Astrocyte of the cerebellum (primary cell): ENCODE measurements around the gene NBL1.
"Not testable (repeated sequence)": the region's sequence is repeated elsewhere in the genome, so short reads cannot be mapped to it uniquely, and the experiment has no call there.

Experiments used
- DNase-seq: peaks from one replicate; pipeline ENCODE4 v3.0.0-alpha.2; 2011; ENCODE audit warnings: low read depth
- H3K4me3 ChIP-seq: 2 replicates; pipeline ENCODE4 v1.5.1; 2011; ENCODE audit warnings: mild to moderate bottlenecking, low read depth, low read length, moderate library complexity
- in situ Hi-C: cut with HindIII; loops from 2 replicates; pipeline ENCODE4 v1.10.0; 2017; ENCODE audit warnings: low sequenced_read_pairs
- TF ChIP-seq, protein P1 (sequence below): IDR thresholded peaks from 2 replicates; pipeline ENCODE4 v1.5.1; 2012; ENCODE audit warnings: low read length, low read depth, moderate library complexity, mild to moderate bottlenecking; ENCODE audit errors: missing control alignments

The NBL1 gene

DNA sequence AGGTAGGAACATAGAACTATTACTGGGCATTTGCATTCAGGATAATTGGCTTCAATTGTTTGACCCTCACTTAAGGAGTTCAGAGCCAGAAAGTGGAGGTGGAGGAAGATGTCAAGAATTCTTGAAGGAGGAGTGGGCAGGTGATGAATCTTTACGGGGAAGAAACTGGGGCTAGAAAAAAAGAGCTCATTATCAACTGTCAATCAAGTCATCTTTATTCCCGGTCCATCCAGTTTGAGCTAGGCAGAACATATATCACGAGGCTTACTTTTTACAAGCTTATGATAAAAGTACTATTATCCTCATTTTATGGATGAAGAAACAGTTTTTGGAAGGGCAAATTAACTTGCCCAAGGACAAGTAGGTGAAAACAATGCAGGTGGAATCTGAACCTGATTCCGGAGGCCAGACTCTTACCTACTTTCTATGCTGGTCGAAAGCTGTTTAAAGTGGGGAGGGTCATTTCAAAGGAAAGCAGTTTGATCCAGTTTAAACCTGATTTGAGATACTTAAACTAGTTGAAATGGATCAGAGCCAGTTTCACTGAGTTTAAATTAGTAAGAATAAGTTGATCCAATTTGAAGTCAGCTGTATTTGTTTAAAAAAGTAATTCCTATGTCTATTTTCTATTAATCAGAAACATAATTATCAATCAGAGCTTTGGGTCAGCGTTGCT lies 13.3 kb upstream of the NBL1 start:
- DNase-seq, result no peak
- TF ChIP-seq, protein P1, sequence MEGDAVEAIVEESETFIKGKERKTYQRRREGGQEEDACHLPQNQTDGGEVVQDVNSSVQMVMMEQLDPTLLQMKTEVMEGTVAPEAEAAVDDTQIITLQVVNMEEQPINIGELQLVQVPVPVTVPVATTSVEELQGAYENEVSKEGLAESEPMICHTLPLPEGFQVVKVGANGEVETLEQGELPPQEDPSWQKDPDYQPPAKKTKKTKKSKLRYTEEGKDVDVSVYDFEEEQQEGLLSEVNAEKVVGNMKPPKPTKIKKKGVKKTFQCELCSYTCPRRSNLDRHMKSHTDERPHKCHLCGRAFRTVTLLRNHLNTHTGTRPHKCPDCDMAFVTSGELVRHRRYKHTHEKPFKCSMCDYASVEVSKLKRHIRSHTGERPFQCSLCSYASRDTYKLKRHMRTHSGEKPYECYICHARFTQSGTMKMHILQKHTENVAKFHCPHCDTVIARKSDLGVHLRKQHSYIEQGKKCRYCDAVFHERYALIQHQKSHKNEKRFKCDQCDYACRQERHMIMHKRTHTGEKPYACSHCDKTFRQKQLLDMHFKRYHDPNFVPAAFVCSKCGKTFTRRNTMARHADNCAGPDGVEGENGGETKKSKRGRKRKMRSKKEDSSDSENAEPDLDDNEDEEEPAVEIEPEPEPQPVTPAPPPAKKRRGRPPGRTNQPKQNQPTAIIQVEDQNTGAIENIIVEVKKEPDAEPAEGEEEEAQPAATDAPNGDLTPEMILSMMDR, result no peak
- in situ Hi-C loops, result loop anchor here (10.0 kb wide), 1 partner anchor 146 kb away; the partner anchor contains the start of gene CAPZB
- no peak overlapping the region for H3K4me3 ChIP-seq

DNA sequence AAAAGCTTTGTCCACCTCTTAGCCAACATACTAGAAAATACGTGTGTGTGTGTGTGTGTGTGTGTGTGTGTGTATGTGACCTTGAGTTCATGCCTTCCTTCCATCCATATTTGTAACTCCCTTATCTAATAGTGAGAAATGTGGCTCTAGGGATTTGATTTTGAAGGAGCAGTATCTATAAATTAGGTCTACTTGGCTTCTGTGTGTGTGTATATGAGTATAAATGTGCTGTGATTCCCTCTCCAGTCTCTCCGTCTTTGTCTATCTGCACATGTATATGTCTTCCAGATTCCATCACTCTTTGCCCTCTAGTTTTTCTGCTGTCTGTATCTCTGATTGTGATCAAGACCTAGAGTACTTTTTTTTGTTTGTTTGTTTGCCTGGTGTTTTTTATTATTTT lies 11.9 kb upstream of the NBL1 start:
- no peak overlapping the region for H3K4me3 ChIP-seq
- in situ Hi-C loops, result loop anchor here (10.0 kb wide), 1 partner anchor 147 kb away; the partner anchor contains the start of gene CAPZB
- no peak for DNase-seq
- TF ChIP-seq, protein P1, result no peak

DNA sequence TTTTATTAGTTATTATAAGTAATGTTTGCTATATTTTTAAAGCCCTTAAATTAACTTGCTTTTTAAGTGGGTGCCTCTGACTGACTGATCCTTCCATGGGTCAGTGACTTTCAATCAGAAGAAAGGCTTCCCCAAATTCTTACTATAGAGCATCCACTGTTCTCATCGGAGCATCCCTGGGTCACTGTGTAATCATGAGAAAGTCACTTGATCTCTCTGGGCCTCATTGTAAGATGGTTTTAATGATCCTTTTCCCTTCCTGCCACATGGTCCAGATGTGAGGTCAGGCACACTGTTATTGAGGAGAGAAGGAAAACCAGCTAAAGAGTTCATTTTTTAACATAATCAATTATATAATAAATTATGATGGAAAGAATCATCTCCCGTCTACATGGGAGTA lies 11.0 kb upstream of the NBL1 start:
- no peak for DNase-seq
- H3K4me3 ChIP-seq, result no peak overlapping the region
- TF ChIP-seq, protein P1, result no peak
- in situ Hi-C loops, result loop anchor here (10.0 kb wide), 1 partner anchor 148 kb away; the partner anchor contains the start of gene CAPZB

DNA sequence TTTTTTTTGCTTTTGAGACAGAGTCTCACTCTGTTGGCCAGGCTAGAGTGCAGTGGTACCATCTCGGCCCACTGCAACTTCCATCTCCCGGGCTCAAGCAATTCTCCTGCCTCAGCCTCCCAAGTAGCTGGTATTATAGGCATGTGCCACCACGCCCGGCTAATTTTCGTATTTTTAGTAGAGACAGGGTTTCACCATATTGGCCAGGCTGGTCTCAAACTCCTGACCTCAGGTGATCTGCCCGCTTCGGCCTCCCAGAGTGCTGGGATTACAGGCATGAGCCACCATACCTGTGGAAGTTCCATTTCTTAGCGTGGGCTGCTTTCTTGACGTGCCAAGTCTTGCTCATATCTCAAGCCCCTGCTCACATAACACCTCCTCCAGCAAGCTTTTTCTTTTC lies 9.0 kb upstream of the NBL1 start:
- in situ Hi-C loops, result loop anchor here (10.0 kb wide), 1 partner anchor 150 kb away; the partner anchor contains the start of gene CAPZB
- not testable (repeated sequence) for H3K4me3 ChIP-seq, DNase-seq

DNA sequence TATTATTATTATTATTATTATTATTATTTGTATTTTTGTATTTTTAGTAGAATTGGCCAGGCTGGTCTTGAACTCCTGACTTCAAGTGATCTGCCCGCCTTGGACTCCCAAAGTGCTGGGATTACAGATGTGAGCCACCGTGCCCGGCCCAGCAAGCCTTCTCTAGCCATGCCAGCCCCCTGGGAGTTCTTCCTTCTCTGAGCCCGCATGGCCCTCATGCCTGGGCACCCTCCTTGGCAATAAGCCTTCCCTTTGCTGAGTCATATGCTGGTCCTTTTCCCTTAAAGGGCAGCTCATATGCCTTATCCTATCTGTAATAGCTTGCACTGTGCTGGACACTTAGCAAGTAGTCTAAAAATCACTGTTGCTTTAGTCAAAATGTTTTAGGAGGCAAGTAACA lies 8.5 kb upstream of the NBL1 start:
- no peak overlapping the region for H3K4me3 ChIP-seq
- TF ChIP-seq, protein P1, result no peak
- DNase-seq, result no peak
- in situ Hi-C loops, result loop anchor here (10.0 kb wide), 1 partner anchor 151 kb away; the partner anchor contains the start of gene CAPZB

DNA sequence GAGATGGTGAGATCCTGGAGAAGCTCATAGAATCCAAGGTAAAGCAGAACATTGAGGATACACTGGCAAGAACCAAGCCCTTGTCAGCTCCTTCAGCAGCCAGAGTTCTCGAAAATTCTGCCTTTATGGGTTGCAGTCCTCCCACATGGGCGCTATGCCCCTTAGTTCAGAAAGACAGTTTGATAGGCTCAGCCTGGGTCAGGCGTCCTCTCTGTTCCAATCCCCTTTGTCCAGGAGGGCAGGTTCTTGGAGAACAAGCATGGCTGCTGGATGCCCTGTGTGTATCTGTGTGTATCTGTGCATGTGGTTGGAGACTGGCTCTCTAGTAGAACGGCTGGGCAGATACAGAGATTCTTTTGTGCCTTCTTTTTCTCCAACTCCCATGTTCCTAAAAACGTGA lies 8.0 kb upstream of the NBL1 start:
- no peak overlapping the region for H3K4me3 ChIP-seq
- DNase-seq, result no peak
- in situ Hi-C loops, result loop anchor here (10.0 kb wide), 1 partner anchor 151 kb away; the partner anchor contains the start of gene CAPZB
- TF ChIP-seq, protein P1, result no peak

DNA sequence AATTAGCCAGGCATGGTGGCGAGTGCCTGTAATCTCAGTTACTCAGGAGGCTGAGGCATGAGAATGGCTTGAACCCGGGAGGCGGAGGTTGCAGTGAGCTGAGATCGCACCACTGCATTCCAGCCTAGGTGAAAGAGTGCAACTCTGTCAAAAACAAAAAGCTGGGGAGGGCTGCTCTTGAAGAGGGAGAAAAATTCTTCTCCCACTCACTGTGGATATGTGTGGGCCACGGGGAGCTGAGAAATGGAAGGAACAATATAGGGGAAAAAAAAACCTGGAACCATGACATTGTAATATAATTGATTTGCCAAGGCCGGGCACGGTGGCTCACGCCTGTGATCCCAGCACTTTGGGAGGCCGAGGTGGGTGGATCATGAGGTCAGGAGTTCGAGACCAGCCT lies 7.4 kb upstream of the NBL1 start:
- H3K4me3 ChIP-seq, DNase-seq: not testable (repeated sequence)
- in situ Hi-C loops, result loop anchor here (10.0 kb wide), 1 partner anchor 152 kb away; the partner anchor contains the start of gene CAPZB
